Smooth muscle cell (in vitro differentiated cells): ENCODE data around the gene RANBP1. TPM values are rescaled to one million over a fixed set of nuclear protein-coding genes. Genes with fewer than 3 reads are reported as not detected.

Experiments used
- DNase-seq: peaks from one replicate; lab custom pipeline; 2025; ENCODE audit not compliant: unreplicated experiment; lab: John Stamatoyannopoulos, UW
- H2AFZ ChIP-seq: fragments of 200-600 bp; sonication (generic); 2 replicates; pipeline ENCODE4 v1.6.0; 2016; ENCODE audit warnings: antibody characterized with exemption, low read depth, mild to moderate bottlenecking
- H3F3A ChIP-seq: fragments of 200-600 bp; sonication (generic); 2 replicates; pipeline ENCODE4 v1.6.0; 2017; ENCODE audit warnings: antibody characterized with exemption, low read depth
- H3K27ac ChIP-seq: fragments of 200-600 bp; sonication (generic); 2 replicates; pipeline ENCODE4 v1.5.1; 2016; ENCODE audit warnings: low read depth, mild to moderate bottlenecking
- H3K27me3 ChIP-seq: fragments of 200-600 bp; sonication (generic); 2 replicates; pipeline ENCODE4 v1.6.1; 2016; ENCODE audit warnings: low read depth, mild to moderate bottlenecking
- H3K36me3 ChIP-seq: fragments of 200-600 bp; sonication (generic); 2 replicates; pipeline ENCODE4 v1.5.1; 2016; ENCODE audit warnings: low read depth
- H3K4me1 ChIP-seq: fragments of 200-600 bp; sonication (generic); 2 replicates; pipeline ENCODE4 v1.5.1; 2016; ENCODE audit warnings: low read depth
- H3K4me2 ChIP-seq: fragments of 200-600 bp; sonication (generic); 2 replicates; pipeline ENCODE4 v1.6.0; 2016; ENCODE audit warnings: mild to moderate bottlenecking
- H3K4me3 ChIP-seq: fragments of 200-600 bp; sonication (generic); 2 replicates; pipeline ENCODE4 v1.5.1; 2016; ENCODE audit warnings: mild to moderate bottlenecking
- H3K79me2 ChIP-seq: fragments of 200-600 bp; sonication (generic); 2 replicates; pipeline ENCODE4 v1.6.0; 2016; ENCODE audit warnings: low read depth, mild to moderate bottlenecking
- H3K9ac ChIP-seq: fragments of 200-600 bp; sonication (generic); 2 replicates; pipeline ENCODE4 v1.6.0; 2016; ENCODE audit warnings: low read depth
- H3K9me3 ChIP-seq: fragments of 200-600 bp; sonication (generic); replicated peaks from 2 replicates; pipeline ENCODE4 v1.5.1; 2016; ENCODE audit warnings: low read depth
- H4K20me1 ChIP-seq: fragments of 200-600 bp; sonication (generic); 2 replicates; pipeline ENCODE4 v1.6.0; 2016; ENCODE audit warnings: low read depth
- CTCF ChIP-seq: fragments of 200-600 bp; sonication (generic); IDR thresholded peaks from 2 replicates; pipeline ENCODE4 v1.5.1; 2017; ENCODE audit warnings: borderline replicate concordance, mild to moderate bottlenecking, antibody characterized with exemption; ENCODE audit not compliant: insufficient read depth, poor library complexity, severe bottlenecking
- WGBS: methylation state at CpG from one replicate; pipeline ENCODE4 v1.1.7; 2016; ENCODE audit warnings: low lambda C conversion rate; 5-methylcytosine and 5-hydroxymethylcytosine counted together
- polyA plus RNA-seq: library from polyadenylated mRNA; unstranded; fragments of >200 nt; fragmentation: Nextera tagmentation; extraction: Ambion mirVana; gene quantifications from 2 replicates; pipeline ENCODE4 v1.2.1, GENCODE V29; 2016
- total RNA-seq: library from RNA; depleted of rRNA; stranded (reverse); fragments of >200 nt; gene quantifications from 2 replicates; pipeline ENCODE4 v1.2.3, GENCODE V29; 2014

The RANBP1 gene
- total and polyA plus RNA-seq, 2 experiments from 2014 or later: 235 to 331 TPM

GRCh38 chr22:20101638-20102037 lies 14.3 kb upstream of the RANBP1 start:
- H4K20me1 ChIP-seq: peaks cover 68% of the 10 kb centered on the region
- H3K79me2 ChIP-seq: peaks cover 33% of the 10 kb centered on the region
- no peak overlapping the region for H2AFZ ChIP-seq
- DNase-seq: no peak
- H3K27ac ChIP-seq: no peak overlapping the region
- H3K36me3 ChIP-seq: peaks cover 18% of the 10 kb centered on the region
- no peaks in the 10 kb centered on the region for H3K27me3 ChIP-seq
- no peak overlapping the region for H3K9ac ChIP-seq
- no peaks in the 10 kb centered on the region for H3K4me1 ChIP-seq
- TF ChIP-seq CTCF: no peak
- WGBS: 98% methylated on average over 8 of the region's 8 CpGs
- H3F3A ChIP-seq: no peaks in the 10 kb centered on the region
- H3K9me3 ChIP-seq: no peaks in the 10 kb centered on the region
- no peak overlapping the region for H3K4me2 ChIP-seq
- no peak overlapping the region for H3K4me3 ChIP-seq

DNA sequence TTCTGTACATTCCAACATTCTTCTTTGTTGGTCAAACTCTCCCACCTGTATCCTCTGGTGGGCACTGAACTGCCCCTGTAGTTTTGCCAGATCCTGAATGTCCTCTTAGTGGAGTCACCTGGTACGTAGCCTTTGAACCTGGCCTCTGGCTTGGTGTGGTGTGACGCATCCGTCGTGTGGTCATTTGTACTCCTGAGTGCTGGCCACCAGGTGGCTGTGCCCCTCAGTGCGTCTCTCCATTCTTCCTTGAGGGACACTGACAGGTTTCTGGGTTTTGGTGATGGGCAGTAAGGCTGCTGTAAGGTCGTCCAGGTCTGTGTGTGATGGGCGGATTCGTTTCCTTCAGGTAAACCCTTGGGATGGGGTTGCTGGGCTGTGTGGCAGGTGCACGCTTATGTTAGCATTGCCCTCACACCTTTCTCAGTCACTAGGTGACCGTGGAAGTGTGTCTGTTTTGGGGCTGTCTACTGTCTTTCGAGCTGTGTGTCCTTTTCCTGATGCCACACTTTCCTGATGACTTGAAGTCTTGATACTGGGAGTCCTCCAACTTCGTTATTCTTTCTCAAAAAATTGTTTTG lies 13.6 kb upstream of the RANBP1 start:
- Histone ChIP-seq H3K27ac (no peak overlapping the region), H3K36me3 (peaks cover 11% of the 10 kb centered on the region), H3K27me3 (no peaks in the 10 kb centered on the region), H3K4me2 (no peak overlapping the region), H3K4me1 (no peaks in the 10 kb centered on the region), H4K20me1 (peaks cover 64% of the 10 kb centered on the region), H2AFZ (no peak overlapping the region), H3F3A (no peaks in the 10 kb centered on the region), H3K9ac (no peak overlapping the region), H3K4me3 (no peak overlapping the region), H3K9me3 (no peaks in the 10 kb centered on the region), H3K79me2 (peaks cover 26% of the 10 kb centered on the region)
- WGBS: 95% methylated on average over 12 of the region's 12 CpGs
- DNase-seq: no peak
- no peak for TF ChIP-seq CTCF

DNA sequence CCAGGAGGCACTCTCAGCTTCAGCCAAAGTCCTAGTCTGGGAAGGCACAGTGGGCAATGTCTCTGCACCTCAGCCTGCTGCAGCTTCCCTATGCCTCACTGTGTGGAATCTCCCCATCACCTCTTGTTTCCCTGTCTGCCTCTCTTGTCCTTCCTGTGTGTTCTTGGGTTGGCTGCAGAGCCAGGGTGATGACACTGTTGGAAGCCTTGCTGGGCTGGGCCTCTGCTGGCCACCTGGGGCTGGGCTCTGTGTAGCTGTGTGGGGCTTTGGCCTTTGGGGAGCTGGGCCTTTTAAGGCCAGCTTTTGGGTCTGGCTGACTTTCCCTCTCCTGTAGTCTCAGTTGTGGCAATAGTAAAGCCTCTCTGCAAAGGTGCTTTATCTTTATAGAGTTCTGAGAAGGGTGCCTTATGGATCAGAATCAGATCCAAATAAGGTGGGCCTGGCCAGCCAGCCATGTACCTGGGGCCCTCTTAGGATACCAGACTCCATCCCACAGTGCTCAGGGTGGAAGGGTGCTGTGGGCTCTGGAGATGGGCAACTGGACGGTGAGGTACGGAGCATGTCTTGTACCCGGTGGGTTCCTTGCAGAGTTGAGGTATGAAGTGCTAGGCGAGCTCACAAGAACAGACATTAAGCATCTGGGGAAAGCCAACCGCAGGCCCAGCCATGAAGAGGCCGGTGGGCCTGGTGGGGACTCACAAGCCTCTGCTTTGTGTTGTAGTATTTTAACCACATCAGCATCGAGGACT lies 10.3 kb upstream of the RANBP1 start:
- H3K27me3 ChIP-seq: no peaks in the 10 kb centered on the region
- H3K9ac ChIP-seq: no peak overlapping the region
- no peak overlapping the region for H2AFZ ChIP-seq
- H3K79me2 ChIP-seq: peaks cover 19% of the 10 kb centered on the region
- H3K4me2 ChIP-seq: no peak overlapping the region
- H3K36me3 ChIP-seq: peaks cover 9% of the 10 kb centered on the region
- no peak for TF ChIP-seq CTCF
- 99% methylated on average over 7 of the region's 7 CpGs for WGBS
- H3K27ac ChIP-seq: no peak overlapping the region
- DNase-seq: no peak
- no peaks in the 10 kb centered on the region for H3K9me3 ChIP-seq
- H3K4me3 ChIP-seq: no peak overlapping the region
- no peaks in the 10 kb centered on the region for H3F3A ChIP-seq
- H3K4me1 ChIP-seq: no peaks in the 10 kb centered on the region
- peaks cover 54% of the 10 kb centered on the region for H4K20me1 ChIP-seq
